Activated naive CD8-positive, alpha-beta T cell treated with anti-CD3 and anti-CD28 coated beads for 36 hours (primary cell): ENCODE measurements around the gene NPAS3. TPM values are rescaled to one million over a fixed set of nuclear protein-coding genes. Genes with fewer than 3 reads are reported as not detected.

Experiments used
- DNase-seq: peaks from one replicate; pipeline ENCODE4 v3.0.0; 2021
- H3K27ac Mint-ChIP-seq: one replicate; pipeline ENCODE4 v1.8.0; 2022; ENCODE audit warnings: mild to moderate bottlenecking, moderate library complexity, mixed read lengths
- H3K27me3 Mint-ChIP-seq: one replicate; pipeline ENCODE4 v1.8.0; 2022; ENCODE audit warnings: mild to moderate bottlenecking, mixed read lengths
- H3K36me3 Mint-ChIP-seq: one replicate; pipeline ENCODE4 v1.8.0; 2021; ENCODE audit warnings: mild to moderate bottlenecking, mixed read lengths
- H3K4me1 Mint-ChIP-seq: one replicate; pipeline ENCODE4 v1.8.0; 2021; ENCODE audit warnings: mixed read lengths
- H3K4me3 Mint-ChIP-seq: one replicate; pipeline ENCODE4 v1.8.0; 2022; ENCODE audit warnings: mild to moderate bottlenecking, moderate library complexity, mixed read lengths
- H3K9me3 Mint-ChIP-seq: one replicate; pipeline ENCODE4 v1.8.0; 2022; ENCODE audit warnings: mixed read lengths
- total RNA-seq, 2 experiments: library from RNA; stranded (reverse); gene quantifications; one replicate each; pipeline ENCODE4 v1.2.3, GENCODE V29; 2021

NPAS3 gene
- total RNA-seq, 2 experiments from 2014 or later = not detected

GRCh38 chr14:33756833-33757232, 818.2 kb downstream of the NPAS3 start:
- no peak overlapping the region for H3K4me3 Mint-ChIP-seq
- no peaks in the 10 kb centered on the region for H3K9me3 Mint-ChIP-seq
- H3K27ac Mint-ChIP-seq = no peak overlapping the region
- H3K36me3 Mint-ChIP-seq = no peaks in the 10 kb centered on the region
- peaks cover 9% of the 10 kb centered on the region for H3K27me3 Mint-ChIP-seq
- H3K4me1 Mint-ChIP-seq = no peaks in the 10 kb centered on the region
- DNase-seq = no peak

DNA sequence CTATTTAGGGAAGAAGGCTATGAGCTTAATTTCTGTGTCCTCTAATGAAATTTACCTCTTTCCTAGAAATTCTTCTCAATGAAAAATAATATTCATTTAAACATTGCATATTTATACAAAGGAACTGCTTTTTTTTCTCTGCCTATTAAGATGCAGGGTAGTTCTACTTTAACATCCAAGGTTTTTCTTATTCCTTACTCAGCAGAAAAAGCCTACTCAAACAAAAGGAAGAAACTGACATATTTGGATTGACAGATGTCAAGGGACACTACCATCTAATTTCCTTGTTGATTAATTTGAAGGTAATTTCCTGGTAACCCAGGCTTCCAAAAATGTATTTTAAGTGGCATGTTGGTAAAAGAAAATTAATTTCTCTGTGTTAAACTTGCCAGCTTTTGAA, 819.9 kb downstream of the NPAS3 start:
- H3K36me3 Mint-ChIP-seq = no peaks in the 10 kb centered on the region

DNA sequence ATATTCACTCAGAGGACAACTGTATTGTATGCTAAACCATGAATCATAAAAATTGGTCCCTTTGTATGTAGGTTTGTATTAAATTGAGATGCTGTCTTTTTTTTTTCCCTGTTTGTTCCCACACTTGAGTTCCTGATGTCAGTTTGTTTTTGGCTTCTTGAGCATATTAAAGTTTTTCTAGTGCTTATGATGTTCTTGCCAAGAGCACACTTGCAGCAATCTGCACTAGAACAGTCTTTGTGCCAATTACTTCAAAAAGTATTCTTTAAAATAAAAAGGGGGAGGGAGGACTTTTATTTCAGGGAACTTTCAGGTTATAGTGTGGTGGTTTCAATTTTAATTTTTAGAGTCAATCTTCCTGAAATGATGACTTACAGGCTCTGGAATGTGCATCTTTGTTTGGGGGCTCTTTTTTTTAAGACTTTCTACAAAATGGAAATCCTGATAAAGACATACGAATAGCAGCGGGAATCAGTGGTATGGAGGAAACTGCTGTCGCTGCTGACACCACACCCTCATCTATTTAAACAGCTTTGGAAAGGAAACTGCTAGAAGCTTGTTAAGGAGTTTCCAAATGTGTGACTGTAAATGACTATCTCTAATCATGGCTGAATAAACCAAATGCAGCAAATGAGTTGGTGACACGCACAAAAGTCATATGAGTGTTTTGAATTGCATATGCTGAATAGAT, 823.6 kb downstream of the NPAS3 start:
- Mint-ChIP-seq H3K27me3 (peaks cover 4% of the 10 kb centered on the region), H3K9me3 (no peaks in the 10 kb centered on the region), H3K27ac (no peak overlapping the region), H3K4me3 (no peak overlapping the region), H3K36me3 (no peaks in the 10 kb centered on the region), H3K4me1 (no peaks in the 10 kb centered on the region)
- no peak for DNase-seq

More for the DNA sequence above, 819.9 kb downstream of the NPAS3 start:
- no peaks in the 10 kb centered on the region for H3K9me3 Mint-ChIP-seq
- H3K27me3 Mint-ChIP-seq = peaks cover 9% of the 10 kb centered on the region
- no peak for DNase-seq
- H3K4me1 Mint-ChIP-seq = no peaks in the 10 kb centered on the region
- no peak overlapping the region for H3K4me3 Mint-ChIP-seq
- H3K27ac Mint-ChIP-seq = no peak overlapping the region

GRCh38 chr14:33764876-33765650, 826.4 kb downstream of the NPAS3 start:
- no peaks in the 10 kb centered on the region for H3K36me3 Mint-ChIP-seq
- H3K27ac Mint-ChIP-seq = no peak overlapping the region
- H3K27me3 Mint-ChIP-seq = peaks cover 8% of the 10 kb centered on the region
- H3K4me1 Mint-ChIP-seq = no peaks in the 10 kb centered on the region
- no peak overlapping the region for H3K4me3 Mint-ChIP-seq
- no peak for DNase-seq
- H3K9me3 Mint-ChIP-seq = no peaks in the 10 kb centered on the region

DNA sequence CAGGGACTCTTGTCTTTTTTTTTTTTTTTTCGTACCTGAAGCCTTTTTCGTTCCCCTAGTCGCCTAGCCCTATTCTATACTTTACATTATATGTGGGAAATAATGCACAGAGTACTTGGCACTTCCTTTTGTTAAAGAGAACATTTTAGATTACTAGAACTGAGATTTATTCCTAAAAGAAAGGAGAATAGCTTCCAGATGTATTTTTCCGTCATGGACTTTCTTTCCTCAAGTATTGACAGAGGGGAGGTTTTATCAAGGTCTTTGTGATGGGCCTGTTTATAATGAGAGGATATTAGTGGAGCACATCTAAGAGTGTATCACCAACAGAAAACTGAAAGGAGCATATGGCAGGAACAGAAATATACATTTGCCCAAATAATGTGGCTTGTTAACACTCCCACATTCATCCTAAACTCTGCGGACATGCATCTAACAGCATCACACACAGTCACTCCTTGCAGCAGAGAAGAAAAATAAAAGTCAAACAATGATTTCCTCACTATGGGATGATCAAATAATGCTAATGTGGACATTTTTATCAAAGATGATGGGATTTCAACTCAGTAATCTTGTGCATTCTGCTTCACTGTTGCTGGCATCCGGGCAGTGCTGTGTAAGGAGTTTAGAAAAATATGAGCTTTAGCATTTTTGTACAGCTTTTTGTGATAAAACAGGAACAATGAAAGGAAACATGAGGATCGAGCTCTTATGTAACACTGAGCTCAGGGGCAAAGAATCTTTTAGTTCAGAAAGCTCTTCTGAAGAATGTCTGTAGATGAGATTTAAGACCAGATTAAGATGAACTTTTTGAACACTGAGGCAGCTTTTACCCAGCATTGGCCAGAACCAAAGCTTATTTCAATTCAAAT, 829.1 kb downstream of the NPAS3 start:
- Mint-ChIP-seq H3K27ac (no peak overlapping the region), H3K27me3 (peaks cover 5% of the 10 kb centered on the region)

GRCh38 chr14:33768458-33768830, 829.8 kb downstream of the NPAS3 start:
- no peak for DNase-seq
- Mint-ChIP-seq H3K4me1 (no peaks in the 10 kb centered on the region), H3K9me3 (no peaks in the 10 kb centered on the region), H3K27ac (no peak overlapping the region), H3K27me3 (peaks cover 5% of the 10 kb centered on the region), H3K36me3 (no peaks in the 10 kb centered on the region), H3K4me3 (no peak overlapping the region)

More for the DNA sequence above, 829.1 kb downstream of the NPAS3 start:
- Mint-ChIP-seq H3K4me1 (no peaks in the 10 kb centered on the region), H3K9me3 (no peaks in the 10 kb centered on the region), H3K4me3 (no peak overlapping the region), H3K36me3 (no peaks in the 10 kb centered on the region)
- DNase-seq = no peak

DNA sequence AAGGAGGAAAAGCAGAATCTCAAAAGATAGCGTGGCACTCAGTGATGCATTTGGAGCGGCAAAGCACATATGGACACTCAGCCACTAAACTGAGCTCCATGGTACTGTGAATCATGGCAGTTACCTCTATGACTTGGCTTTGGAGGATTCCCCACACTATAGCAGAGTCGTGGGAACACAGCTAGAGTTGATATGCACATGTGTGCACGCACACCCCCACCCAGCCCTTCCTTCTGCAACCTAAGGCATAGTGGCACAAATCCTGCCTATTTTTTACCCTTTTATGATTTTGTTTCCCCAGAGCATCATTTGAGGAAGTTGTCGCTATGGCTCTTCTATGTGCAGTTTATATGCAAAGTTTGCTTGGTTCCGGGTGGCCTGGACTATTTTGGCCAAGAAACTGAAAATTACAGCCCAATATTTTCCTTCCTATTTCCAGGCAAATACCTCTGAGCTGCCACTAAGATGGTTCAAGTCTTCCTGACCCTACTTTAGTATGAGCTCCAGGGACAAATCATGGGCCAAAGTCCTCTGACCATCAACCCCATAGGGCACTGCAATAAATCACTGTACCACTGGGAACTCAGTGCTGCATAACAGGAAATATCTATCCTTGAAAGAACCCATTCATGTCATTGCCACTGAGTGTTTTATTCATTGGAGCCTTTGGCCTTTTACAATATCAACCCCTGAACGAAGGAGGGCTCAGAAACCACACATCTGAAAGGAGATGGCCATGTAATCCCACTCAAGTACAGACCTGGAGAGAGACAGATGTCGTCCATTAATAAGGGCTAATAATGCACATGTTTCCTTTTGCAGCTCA, 834.7 kb downstream of the NPAS3 start:
- Mint-ChIP-seq H3K4me1 (no peaks in the 10 kb centered on the region), H3K4me3 (no peak overlapping the region), H3K9me3 (no peaks in the 10 kb centered on the region), H3K27me3 (peaks cover 5% of the 10 kb centered on the region), H3K27ac (no peak overlapping the region), H3K36me3 (no peaks in the 10 kb centered on the region)
- DNase-seq = no peak

DNA sequence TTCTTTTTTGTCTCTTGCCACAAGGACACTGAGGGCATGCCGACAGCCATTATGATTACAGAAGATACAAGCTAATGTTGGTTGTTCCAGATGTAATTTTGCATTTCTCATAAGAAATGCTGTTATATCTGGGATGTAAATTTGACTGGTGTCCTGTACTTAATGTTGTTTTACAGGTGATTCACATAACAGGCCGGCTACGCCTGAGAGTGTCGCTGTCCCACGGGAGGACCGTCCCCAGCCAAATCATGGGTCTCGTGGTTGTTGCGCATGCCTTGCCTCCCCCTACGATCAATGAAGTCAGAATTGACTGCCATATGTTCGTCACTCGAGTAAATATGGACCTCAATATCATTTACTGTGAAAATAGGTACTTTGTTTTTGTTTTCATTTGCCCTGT, 835.5 kb downstream of the NPAS3 start:
- no peaks in the 10 kb centered on the region for H3K4me1 Mint-ChIP-seq
- no peaks in the 10 kb centered on the region for H3K9me3 Mint-ChIP-seq
- no peak for DNase-seq
- no peaks in the 10 kb centered on the region for H3K36me3 Mint-ChIP-seq
- H3K27me3 Mint-ChIP-seq = peaks cover 4% of the 10 kb centered on the region
- H3K27ac Mint-ChIP-seq = no peak overlapping the region
- no peak overlapping the region for H3K4me3 Mint-ChIP-seq

DNA sequence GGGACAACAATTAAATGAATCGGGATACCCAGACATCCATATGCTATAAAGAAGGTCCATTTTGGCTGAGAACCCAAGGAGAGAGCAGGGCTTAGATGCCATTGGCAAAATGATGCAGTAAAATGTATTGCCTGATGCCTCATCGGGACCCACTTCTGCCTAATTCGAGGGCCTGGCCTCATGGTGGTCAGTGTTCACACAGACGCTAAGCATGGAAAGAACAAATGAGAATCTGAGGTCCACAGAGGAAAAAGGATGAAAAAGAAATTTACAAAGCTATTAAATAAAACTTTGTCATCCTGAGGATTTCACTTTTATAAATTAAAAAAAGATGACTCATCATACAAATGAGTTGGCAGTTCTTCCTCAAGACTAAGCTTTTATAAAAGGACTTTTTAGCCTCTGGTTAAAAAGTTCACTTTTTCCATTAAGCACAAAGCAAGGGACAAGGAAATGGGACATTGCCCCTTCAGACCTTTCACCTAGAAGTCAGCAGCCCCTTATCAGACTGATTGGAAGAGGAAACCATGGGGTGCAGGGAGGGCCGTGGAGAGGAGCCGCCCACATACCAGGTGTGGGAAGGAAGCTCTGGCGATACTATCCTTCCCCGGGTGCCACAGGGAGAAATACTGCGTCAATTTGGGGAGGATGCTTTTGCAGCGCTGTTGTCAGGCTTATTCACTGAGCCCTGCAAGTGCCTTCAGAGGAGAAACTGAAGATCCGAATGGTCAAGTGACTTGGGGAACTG, 836.2 kb downstream of the NPAS3 start:
- H3K27me3 Mint-ChIP-seq = no peaks in the 10 kb centered on the region
- DNase-seq = no peak
- no peak overlapping the region for H3K27ac Mint-ChIP-seq
- no peak overlapping the region for H3K4me3 Mint-ChIP-seq
- H3K4me1 Mint-ChIP-seq = no peaks in the 10 kb centered on the region
- no peaks in the 10 kb centered on the region for H3K36me3 Mint-ChIP-seq
- H3K9me3 Mint-ChIP-seq = no peaks in the 10 kb centered on the region

DNA sequence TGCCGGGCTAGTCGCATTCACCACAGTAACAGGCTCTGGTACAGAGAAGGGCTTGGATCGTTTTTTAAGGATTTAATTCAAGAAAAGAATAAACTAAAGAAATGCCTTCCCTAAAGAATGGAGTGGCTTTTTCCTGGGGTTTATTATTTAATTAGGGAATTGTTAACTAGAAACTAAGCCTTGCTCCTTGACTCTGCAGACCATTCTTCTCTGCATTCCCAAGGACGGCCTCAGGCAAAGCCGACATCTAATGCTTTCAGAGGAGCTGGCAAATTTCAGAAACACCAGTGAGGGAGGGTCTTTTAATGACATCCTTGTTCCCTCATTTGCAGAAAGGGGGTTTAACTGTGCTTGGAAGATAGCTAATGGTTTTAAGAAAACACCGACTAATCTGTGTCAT, 838.2 kb downstream of the NPAS3 start:
- no peaks in the 10 kb centered on the region for H3K36me3 Mint-ChIP-seq
- DNase-seq = no peak
- H3K4me3 Mint-ChIP-seq = no peak overlapping the region
- no peaks in the 10 kb centered on the region for H3K4me1 Mint-ChIP-seq
- H3K27ac Mint-ChIP-seq = no peak overlapping the region
- H3K9me3 Mint-ChIP-seq = no peaks in the 10 kb centered on the region
- peaks cover 6% of the 10 kb centered on the region for H3K27me3 Mint-ChIP-seq

- H3K9me3 Mint-ChIP-seq = no peaks in the 10 kb centered on the region
- H3K4me1 Mint-ChIP-seq = no peaks in the 10 kb centered on the region
- H3K27ac Mint-ChIP-seq = no peak overlapping the region
- H3K27me3 Mint-ChIP-seq = peaks cover 6% of the 10 kb centered on the region
- no peak for DNase-seq
- H3K36me3 Mint-ChIP-seq = no peaks in the 10 kb centered on the region
- no peak overlapping the region for H3K4me3 Mint-ChIP-seq
Observed at GRCh38 chr14:33777681-33778080, 839.0 kb downstream of the NPAS3 start.

DNA sequence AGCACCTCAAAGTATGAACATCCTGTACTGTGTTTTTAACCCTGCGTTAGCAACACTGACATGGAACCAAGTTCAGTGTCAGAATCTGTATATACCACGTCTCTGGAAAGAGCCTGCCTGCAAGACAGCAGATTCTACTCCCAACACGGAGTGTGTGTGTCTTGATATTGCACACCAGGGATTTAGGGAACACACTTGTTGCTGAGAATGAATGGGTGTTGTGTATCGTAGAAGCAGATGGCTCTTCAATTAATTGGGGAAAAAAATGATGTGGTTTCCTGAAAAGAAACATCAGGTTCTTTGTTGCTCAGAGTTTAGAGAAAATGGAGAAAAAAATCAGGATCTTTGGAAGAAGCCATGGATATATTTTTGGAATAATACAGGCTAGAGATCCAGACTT, 841.4 kb downstream of the NPAS3 start:
- H3K4me3 Mint-ChIP-seq = no peak overlapping the region
- DNase-seq = no peak
- peaks cover 6% of the 10 kb centered on the region for H3K27me3 Mint-ChIP-seq
- no peak overlapping the region for H3K27ac Mint-ChIP-seq
- no peaks in the 10 kb centered on the region for H3K4me1 Mint-ChIP-seq
- H3K36me3 Mint-ChIP-seq = no peaks in the 10 kb centered on the region
- H3K9me3 Mint-ChIP-seq = no peaks in the 10 kb centered on the region

GRCh38 chr14:33781236-33781635, 842.6 kb downstream of the NPAS3 start:
- H3K27ac Mint-ChIP-seq = no peak overlapping the region
- no peaks in the 10 kb centered on the region for H3K4me1 Mint-ChIP-seq
- DNase-seq = no peak
- no peaks in the 10 kb centered on the region for H3K36me3 Mint-ChIP-seq
- H3K4me3 Mint-ChIP-seq = no peak overlapping the region
- H3K9me3 Mint-ChIP-seq = no peaks in the 10 kb centered on the region
- H3K27me3 Mint-ChIP-seq = peaks cover 6% of the 10 kb centered on the region

DNA sequence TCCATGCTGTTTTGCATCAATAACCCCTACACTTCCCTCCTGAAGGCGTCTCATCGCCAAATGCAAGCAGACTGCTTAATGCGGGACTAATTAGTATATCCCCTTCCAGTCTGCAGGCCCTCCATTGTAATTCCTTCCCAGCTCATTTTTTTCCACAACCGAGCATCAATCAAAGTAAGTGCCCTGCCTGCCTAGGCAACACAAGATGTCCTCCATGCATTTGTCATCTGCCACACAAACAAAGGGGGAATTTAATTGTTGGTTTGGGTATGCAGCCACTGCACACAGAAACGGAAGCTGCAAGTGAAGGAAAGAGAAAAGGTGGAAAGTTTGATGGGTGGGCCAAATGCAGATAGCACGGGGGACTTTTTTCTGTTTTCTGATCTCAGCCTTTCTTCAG, 844.2 kb downstream of the NPAS3 start:
- peaks cover 6% of the 10 kb centered on the region for H3K27me3 Mint-ChIP-seq
- no peak overlapping the region for H3K4me3 Mint-ChIP-seq
- DNase-seq = no peak
- no peak overlapping the region for H3K27ac Mint-ChIP-seq
- no peaks in the 10 kb centered on the region for H3K36me3 Mint-ChIP-seq
- no peaks in the 10 kb centered on the region for H3K4me1 Mint-ChIP-seq
- no peaks in the 10 kb centered on the region for H3K9me3 Mint-ChIP-seq
